Stimulated activated CD4-positive, alpha-beta T cell treated with anti-CD3 and anti-CD28 coated beads, TNF-alpha, amount 100 ng/mL, for 24 hours (primary cell): ENCODE measurements around the gene PNPLA3.

ENCODE experiments used
- DNase-seq, 3 experiments: peaks; one replicate each; pipeline ENCODE4 v3.0.0-alpha.2; 2020; ENCODE audit warnings: low read depth in 3 of 3

PNPLA3 gene

GRCh38 chr22:43922123-43922522, 1.5 kb upstream of the PNPLA3 start:
- DNase-seq: no peak

DNA sequence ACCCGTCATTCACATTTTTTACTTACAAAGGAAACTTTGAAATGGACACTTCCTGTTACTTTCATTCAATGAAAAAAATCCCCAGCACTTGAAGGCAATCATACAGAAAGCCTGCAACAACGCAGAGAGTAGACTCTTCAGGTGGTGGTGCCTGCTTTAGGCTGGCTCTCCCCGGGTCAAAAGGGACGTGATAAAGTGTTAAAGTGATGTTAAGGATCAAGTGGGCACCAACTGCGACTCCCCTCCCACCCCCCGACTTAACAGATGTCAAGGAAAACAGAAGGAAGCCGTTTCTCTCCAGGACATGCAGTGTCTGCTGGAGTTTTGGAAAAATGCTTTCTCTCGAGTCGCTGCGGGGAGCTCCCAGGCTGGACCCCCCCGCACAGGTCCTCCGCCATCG, 414 bp upstream of the PNPLA3 start:
- DNase-seq: no peak

- no peak for DNase-seq
Measured at GRCh38 chr22:43924877-43925276, 1.3 kb downstream of the PNPLA3 start.

DNA sequence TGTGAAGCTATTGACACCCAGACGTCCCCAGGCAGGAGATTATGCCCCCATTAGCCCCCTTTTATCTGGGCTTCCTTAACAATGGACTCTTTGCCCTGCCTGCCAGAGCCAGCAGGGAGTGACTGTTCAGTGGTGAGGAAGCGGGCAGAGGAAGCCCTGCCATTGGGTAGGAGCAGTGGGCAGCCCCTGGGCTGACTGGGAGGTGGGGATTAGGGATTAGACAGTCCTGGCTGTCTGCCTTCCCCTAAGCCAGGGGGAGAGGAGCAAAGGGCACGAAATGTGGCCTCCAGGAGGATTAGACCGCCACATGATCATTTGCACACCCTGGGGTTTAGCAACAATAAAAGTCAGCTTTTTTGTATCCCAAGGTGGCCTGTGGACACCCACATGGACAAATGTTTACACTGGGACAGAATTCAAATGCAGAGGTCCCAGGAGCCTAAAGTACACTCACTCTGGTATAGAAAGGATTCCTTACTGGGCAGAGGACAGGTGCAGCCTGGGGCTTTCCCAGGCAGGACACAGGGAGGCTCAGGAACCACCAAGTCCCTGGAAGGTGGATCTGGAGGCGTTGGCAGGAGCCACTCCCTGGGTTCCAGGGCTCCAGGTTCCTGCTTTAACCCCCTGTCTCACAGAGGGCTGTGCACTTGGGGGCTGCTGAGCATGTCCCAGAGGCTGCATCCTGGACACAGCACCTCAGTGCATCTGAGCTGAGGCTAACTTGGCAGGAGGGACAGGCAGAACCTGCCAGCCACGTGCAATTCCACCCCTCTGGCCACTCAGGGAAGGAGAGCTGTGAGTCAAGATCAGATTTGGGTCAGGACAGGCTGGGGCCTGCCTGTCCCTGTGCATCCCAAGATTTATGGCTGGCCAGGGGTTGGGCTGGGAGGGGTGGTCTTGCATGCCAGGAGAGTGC, 2.1 kb downstream of the PNPLA3 start:
- DNase-seq: no peak

- DNase-seq: no peak
Measured at GRCh38 chr22:43926349-43926710, 2.7 kb downstream of the PNPLA3 start.

- DNase-seq: no peak
Measured at GRCh38 chr22:43928468-43928867, 4.9 kb downstream of the PNPLA3 start.

GRCh38 chr22:43928908-43929307, 5.3 kb downstream of the PNPLA3 start:
- DNase-seq: no peak

GRCh38 chr22:43931771-43932170, 8.2 kb downstream of the PNPLA3 start:
- DNase-seq: no peak

GRCh38 chr22:43941449-43941848, 17.8 kb downstream of the PNPLA3 start:
- no peak for DNase-seq

- no peak for DNase-seq
Measured at GRCh38 chr22:43944670-43945430, 21.2 kb downstream of the PNPLA3 start.

DNA sequence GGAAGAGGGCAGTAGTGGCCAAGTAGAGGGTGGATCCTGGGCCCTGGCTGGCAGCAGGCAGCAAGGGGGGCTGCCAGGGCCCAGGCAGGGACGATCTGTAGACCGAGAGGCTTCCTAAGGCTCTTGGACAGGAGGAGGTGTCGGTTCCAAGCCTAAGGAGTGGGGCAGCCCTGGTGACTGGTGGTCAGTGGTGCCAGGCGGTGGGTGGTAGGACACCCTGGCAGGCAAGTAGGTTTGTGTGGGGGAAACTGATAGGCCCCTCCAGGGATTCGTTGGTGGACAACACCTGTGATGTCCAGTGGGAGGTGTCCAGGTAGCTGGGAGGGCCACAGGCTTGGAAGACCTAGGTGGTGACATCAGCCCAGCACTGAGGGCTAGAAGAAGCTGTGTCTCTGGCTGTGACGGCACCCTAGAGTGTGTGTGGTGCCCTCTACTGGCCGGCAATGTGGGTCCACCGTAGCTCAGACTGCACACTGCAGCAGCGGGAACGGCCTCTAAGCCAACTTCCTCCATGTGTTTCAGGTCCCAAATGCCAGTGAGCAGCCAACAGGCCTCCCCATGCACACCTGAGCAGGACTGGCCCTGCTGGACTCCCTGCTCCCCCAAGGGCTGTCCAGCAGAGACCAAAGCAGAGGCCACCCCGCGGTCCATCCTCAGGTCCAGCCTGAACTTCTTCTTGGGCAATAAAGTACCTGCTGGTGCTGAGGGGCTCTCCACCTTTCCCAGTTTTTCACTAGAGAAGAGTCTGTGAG, 22.2 kb downstream of the PNPLA3 start:
- DNase-seq: peak; percentile 43 to 70 (median 46)

GRCh38 chr22:43946384-43946667, 22.7 kb downstream of the PNPLA3 start:
- no peak for DNase-seq

- no peak for DNase-seq
Measured at GRCh38 chr22:43948836-43949406, 25.3 kb downstream of the PNPLA3 start.

GRCh38 chr22:43951391-43951790, 27.8 kb downstream of the PNPLA3 start:
- DNase-seq: no peak

DNA sequence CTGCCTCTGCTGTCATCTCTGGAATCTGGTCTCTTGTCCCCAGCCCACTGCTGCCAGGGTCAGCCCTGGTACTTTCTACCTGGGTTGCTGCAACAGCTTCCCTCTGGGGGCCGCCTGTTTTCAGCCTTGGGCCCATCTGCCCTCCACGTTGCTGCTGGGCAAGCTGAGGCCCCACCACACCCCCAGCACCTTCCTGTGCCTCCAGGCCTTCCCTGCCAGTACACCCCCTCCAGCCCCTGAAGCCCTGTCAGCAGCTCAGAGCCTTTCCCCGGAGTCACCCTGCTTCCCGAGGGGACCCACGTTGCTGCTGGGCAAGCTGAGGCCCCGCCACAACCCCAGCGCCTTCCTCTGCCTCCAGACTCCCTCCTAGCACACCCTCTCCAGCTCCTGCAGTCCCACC, 28.4 kb downstream of the PNPLA3 start:
- DNase-seq: no peak

- no peak for DNase-seq
Measured at GRCh38 chr22:43953988-43954785, 30.6 kb downstream of the PNPLA3 start.

- peak; percentile 81 to 91 (median 83) for DNase-seq
Measured at GRCh38 chr22:43955040-43955882, 31.7 kb downstream of the PNPLA3 start, which contains the start of gene SAMM50. Gene SAMM50 (plus strand): TSS chr22:43955442. CDS start chr22:43955578, 136 bp downstream.

DNA sequence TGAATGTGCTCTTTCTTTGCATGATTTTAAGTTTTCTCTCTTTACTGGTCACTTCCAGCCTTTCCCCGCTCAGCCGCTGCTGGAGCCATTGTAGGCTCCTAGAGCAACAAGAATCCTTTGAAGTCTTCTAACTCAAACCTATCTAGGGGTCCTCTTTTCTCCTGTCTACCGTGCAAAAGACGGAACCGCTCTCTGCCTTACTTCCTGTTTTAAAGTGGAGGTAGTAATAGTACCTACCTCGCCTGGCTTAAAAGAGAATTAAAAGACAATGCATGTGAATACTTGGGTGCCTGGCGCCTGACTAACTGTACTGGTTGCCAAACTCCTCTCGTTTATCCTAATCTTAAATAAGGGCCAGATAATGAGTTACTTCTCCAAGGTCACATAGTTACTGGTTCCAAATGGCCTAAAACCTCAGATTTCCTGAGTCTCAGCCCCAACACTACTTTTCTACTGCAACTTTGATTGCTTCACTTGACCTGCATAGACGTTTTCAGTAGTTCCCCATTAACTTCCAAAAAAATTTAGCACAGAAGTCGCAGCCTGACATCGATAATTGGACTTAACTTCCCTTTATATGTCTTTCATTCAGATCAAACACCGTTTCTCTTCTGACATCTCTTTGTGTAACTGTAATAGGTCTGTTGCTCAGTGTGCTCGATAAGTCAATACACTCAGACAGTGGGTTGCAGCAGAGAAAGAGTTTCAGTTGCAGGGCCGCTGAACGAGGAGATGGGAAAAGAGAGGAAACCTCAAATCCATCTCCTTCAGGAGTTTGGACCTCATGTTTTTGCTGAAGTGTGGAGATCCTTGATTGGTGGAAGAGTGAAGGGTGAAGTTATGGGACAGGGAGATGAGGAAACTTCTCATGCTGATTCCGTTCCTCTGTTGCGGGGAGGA, 32.5 kb downstream of the PNPLA3 start:
- no peak for DNase-seq

DNA sequence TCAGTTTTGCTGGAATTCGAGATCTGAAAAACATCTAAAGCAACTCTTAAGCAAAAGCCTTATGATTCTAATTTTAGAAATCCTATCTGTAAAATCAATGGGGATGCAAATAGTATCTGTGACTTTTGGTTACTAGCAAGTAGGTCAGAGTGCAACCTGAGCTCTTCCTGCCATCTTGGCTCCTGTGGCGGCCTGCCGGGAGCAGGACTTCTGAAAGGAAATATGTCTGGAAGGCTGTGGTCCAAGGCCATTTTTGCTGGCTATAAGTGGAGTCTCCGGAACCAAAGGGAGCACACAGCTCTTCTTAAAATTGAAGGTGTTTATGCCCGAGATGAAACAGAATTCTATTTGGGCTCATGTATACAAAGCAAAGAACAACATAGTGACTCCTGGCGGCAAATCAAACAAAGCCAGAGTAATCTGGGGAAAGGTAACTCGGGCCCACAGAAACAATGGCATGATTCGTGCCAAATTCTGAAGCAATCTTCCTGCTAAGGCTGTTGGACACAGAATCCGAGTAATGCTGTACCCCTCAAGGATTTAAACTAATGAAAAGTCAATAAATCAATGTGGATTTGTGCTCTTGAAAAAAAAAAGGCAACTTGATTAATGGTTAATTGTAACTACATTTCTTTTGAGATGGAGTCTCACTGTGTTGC, 33.3 kb downstream of the PNPLA3 start:
- DNase-seq: no peak
